Neural cell (in vitro differentiated cells): Measurements from ENCODE around the gene SLCO1A2. TPM values are rescaled to one million over a fixed set of nuclear protein-coding genes. Genes with fewer than 3 reads are reported as not detected.
"Not testable (repeated sequence)": the region's sequence is repeated elsewhere in the genome, so short reads cannot be mapped to it uniquely, and the experiment has no call there.

Source experiments
- H2AFZ ChIP-seq: fragments of 200-600, 300-800 bp; sonication (generic), shearing (Covaris generic); 2 replicates; pipeline ENCODE4 v1.6.0; 2014; ENCODE audit warnings: low read depth, mild to moderate bottlenecking, antibody characterized with exemption, low read length, moderate library complexity
- H3F3A ChIP-seq: fragments of 200-600 bp; shearing (Covaris generic); 2 replicates; pipeline ENCODE4 v1.6.1; 2016; ENCODE audit warnings: mild to moderate bottlenecking, moderate library complexity, mixed read lengths, antibody characterized with exemption, low read length; ENCODE audit not compliant: insufficient read depth, poor library complexity, severe bottlenecking
- H3K27ac ChIP-seq: fragments of 200-600, 300-800 bp; sonication (generic), shearing (Covaris generic); 2 replicates; pipeline ENCODE4 v1.5.1; 2014; ENCODE audit warnings: mild to moderate bottlenecking, low read length, moderate library complexity
- H3K27me3 ChIP-seq: fragments of 300-800, 200-600 bp; sonication (generic), shearing (Covaris generic); 2 replicates; pipeline ENCODE4 v1.6.0; 2014; ENCODE audit warnings: mild to moderate bottlenecking, low read depth, low read length, moderate library complexity; ENCODE audit not compliant: insufficient read depth
- H3K36me3 ChIP-seq: fragments of 300-800, 200-600 bp; sonication (generic), shearing (Covaris generic); 2 replicates; pipeline ENCODE4 v1.5.1; 2014; ENCODE audit warnings: mild to moderate bottlenecking, antibody characterized with exemption, low read length, moderate library complexity; ENCODE audit not compliant: insufficient read depth
- H3K4me2 ChIP-seq: fragments of 300-800, 200-600 bp; sonication (generic), shearing (Covaris generic); 2 replicates; pipeline ENCODE4 v1.6.0; 2014; ENCODE audit warnings: mild to moderate bottlenecking, low read length
- H3K4me3 ChIP-seq: fragments of 300-800, 200-600 bp; sonication (generic), shearing (Covaris generic); 2 replicates; pipeline ENCODE4 v1.5.1; 2014; ENCODE audit warnings: mild to moderate bottlenecking, low read length, moderate library complexity
- H3K79me2 ChIP-seq: fragments of 200-600 bp; shearing (Covaris generic); replicated peaks from 2 replicates; pipeline ENCODE4 v1.6.0; 2014; ENCODE audit warnings: mild to moderate bottlenecking, low read length, moderate library complexity; ENCODE audit not compliant: insufficient read depth
- H3K9ac ChIP-seq: fragments of 300-800, 200-600 bp; sonication (generic), shearing (Covaris generic); 2 replicates; pipeline ENCODE4 v1.6.1; 2016; ENCODE audit warnings: mild to moderate bottlenecking, low read length, mixed read lengths
- H3K9me2 ChIP-seq: fragments of 200-600 bp; shearing (Covaris generic); 2 replicates; pipeline ENCODE4 v1.6.1; 2016; ENCODE audit warnings: mild to moderate bottlenecking, low read length, mixed read lengths; ENCODE audit not compliant: insufficient read depth
- H3K9me3 ChIP-seq: fragments of 200-600, 300-800 bp; sonication (generic), shearing (Covaris generic); 2 replicates; pipeline ENCODE4 v1.6.1; 2016; ENCODE audit warnings: mild to moderate bottlenecking, mixed run types, low read length, moderate library complexity, mixed read lengths
- H4K20me1 ChIP-seq: fragments of 200-600 bp; shearing (Covaris generic); 2 replicates; pipeline ENCODE4 v1.6.1; 2016; ENCODE audit warnings: mild to moderate bottlenecking, mixed run types; ENCODE audit not compliant: insufficient read depth
- CTCF ChIP-seq: fragments of 450-650 bp; IDR thresholded peaks from 2 replicates; pipeline ENCODE4 v1.5.1; 2014; ENCODE audit warnings: antibody characterized with exemption, mild to moderate bottlenecking, moderate library complexity; ENCODE audit not compliant: poor library complexity, severe bottlenecking
- EP300 ChIP-seq: fragments of 450-650 bp; conservative IDR thresholded peaks from 2 replicates; pipeline ENCODE4 v1.6.1; 2014; ENCODE audit warnings: antibody characterized with exemption, mild to moderate bottlenecking, moderate library complexity; ENCODE audit not compliant: poor library complexity, severe bottlenecking
- EZH2 ChIP-seq: fragments of 200-600, 300-800 bp; shearing (Covaris generic), sonication (generic); IDR thresholded peaks from 2 replicates; pipeline ENCODE4 v1.6.1; 2014; ENCODE audit warnings: antibody characterized with exemption, low read length, borderline replicate concordance, mild to moderate bottlenecking; ENCODE audit not compliant: insufficient read depth, poor library complexity, severe bottlenecking
- MXI1 ChIP-seq: fragments of 450-650 bp; conservative IDR thresholded peaks from 2 replicates; pipeline ENCODE4 v1.6.1; 2014; ENCODE audit warnings: antibody characterized with exemption, mild to moderate bottlenecking; ENCODE audit not compliant: poor library complexity, severe bottlenecking
- POLR2AphosphoS5 ChIP-seq: IDR thresholded peaks from 2 replicates; pipeline ENCODE4 v1.6.1; 2012
- RAD21 ChIP-seq: fragments of 450-650 bp; conservative IDR thresholded peaks from 2 replicates; pipeline ENCODE4 v1.6.1; 2014; ENCODE audit warnings: antibody characterized with exemption, mild to moderate bottlenecking, moderate library complexity
- SMC3 ChIP-seq: fragments of 450-650 bp; conservative IDR thresholded peaks from 2 replicates; pipeline ENCODE4 v1.6.1; 2014; ENCODE audit warnings: antibody characterized with exemption, mild to moderate bottlenecking, moderate library complexity; ENCODE audit not compliant: poor library complexity
- TAF1 ChIP-seq: IDR thresholded peaks from 2 replicates; pipeline ENCODE4 v1.6.1; 2012; ENCODE audit warnings: low read depth
- polyA minus RNA-seq: library from RNA; depleted of rRNA, polyadenylated mRNA; stranded (reverse); fragments of >200 nt; gene quantifications from 2 replicates; pipeline ENCODE4 v1.2.3, GENCODE V29; 2014
- polyA plus RNA-seq: library from polyadenylated mRNA; depleted of rRNA; stranded (reverse); fragments of >200 nt; gene quantifications from 2 replicates; pipeline ENCODE4 v1.2.3, GENCODE V29; 2014
- TF ChIP-seq, protein P1 (sequence below): IDR thresholded peaks from 2 replicates; pipeline ENCODE4 v1.6.1; 2012; ENCODE audit warnings: borderline replicate concordance

The SLCO1A2 gene
- polyA plus RNA-seq (0.64 TPM in 1 of 2 replicates, not detected in the other), polyA minus RNA-seq (0.73 TPM in 1 of 2 replicates, not detected in the other)

- Histone ChIP-seq H3K27ac (no peak within 1 kb of the TSS), H3K9ac (no peak within 1 kb of the TSS), H2AFZ (no peak within 1 kb of the TSS), H3K9me2 (no peaks in the 10 kb centered on the region), H3K79me2 (no peaks in the 10 kb centered on the region), H3K4me3 (no peak within 1 kb of the TSS), H3K4me2 (no peak within 1 kb of the TSS), H3K9me3 (no peaks in the 10 kb centered on the region), H3K27me3 (no peaks in the 10 kb centered on the region), H4K20me1 (no peaks in the 10 kb centered on the region), H3F3A (no peaks in the 10 kb centered on the region), H3K36me3 (no peaks in the 10 kb centered on the region)
- TF ChIP-seq, protein P1, sequence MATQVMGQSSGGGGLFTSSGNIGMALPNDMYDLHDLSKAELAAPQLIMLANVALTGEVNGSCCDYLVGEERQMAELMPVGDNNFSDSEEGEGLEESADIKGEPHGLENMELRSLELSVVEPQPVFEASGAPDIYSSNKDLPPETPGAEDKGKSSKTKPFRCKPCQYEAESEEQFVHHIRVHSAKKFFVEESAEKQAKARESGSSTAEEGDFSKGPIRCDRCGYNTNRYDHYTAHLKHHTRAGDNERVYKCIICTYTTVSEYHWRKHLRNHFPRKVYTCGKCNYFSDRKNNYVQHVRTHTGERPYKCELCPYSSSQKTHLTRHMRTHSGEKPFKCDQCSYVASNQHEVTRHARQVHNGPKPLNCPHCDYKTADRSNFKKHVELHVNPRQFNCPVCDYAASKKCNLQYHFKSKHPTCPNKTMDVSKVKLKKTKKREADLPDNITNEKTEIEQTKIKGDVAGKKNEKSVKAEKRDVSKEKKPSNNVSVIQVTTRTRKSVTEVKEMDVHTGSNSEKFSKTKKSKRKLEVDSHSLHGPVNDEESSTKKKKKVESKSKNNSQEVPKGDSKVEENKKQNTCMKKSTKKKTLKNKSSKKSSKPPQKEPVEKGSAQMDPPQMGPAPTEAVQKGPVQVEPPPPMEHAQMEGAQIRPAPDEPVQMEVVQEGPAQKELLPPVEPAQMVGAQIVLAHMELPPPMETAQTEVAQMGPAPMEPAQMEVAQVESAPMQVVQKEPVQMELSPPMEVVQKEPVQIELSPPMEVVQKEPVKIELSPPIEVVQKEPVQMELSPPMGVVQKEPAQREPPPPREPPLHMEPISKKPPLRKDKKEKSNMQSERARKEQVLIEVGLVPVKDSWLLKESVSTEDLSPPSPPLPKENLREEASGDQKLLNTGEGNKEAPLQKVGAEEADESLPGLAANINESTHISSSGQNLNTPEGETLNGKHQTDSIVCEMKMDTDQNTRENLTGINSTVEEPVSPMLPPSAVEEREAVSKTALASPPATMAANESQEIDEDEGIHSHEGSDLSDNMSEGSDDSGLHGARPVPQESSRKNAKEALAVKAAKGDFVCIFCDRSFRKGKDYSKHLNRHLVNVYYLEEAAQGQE: no peak
- TF ChIP-seq EP300 (no peak), TAF1 (no peak), EZH2 (no peak), RAD21 (no peak), SMC3 (no peak), MXI1 (no peak), POLR2AphosphoS5 (no peak), CTCF (no peak)
These were observed at the start of gene SLCO1A2 for GRCh38 chr12:21334771-21335325. SLCO1A2 (minus strand) TSS chr12:21334917; CDS start chr12:21334647, 270 bp downstream.

GRCh38 chr12:21384261-21384660 lies 49.5 kb upstream of the SLCO1A2 start:
- Histone ChIP-seq H3K27me3 (no peaks in the 10 kb centered on the region), H3K9me2 (no peaks in the 10 kb centered on the region), H3K36me3 (no peaks in the 10 kb centered on the region), H2AFZ (no peak overlapping the region), H3K79me2 (no peaks in the 10 kb centered on the region), H3K9me3 (no peaks in the 10 kb centered on the region), H3K27ac (no peak overlapping the region), H4K20me1 (no peaks in the 10 kb centered on the region), H3K4me2 (no peak overlapping the region), H3F3A (no peaks in the 10 kb centered on the region), H3K4me3 (no peak overlapping the region), H3K9ac (no peak overlapping the region)
- TF ChIP-seq POLR2AphosphoS5 (no peak), EZH2 (no peak), SMC3 (no peak), MXI1 (no peak), TAF1 (no peak), EP300 (no peak), RAD21 (no peak), CTCF (no peak)
- TF ChIP-seq, protein P1: no peak

DNA sequence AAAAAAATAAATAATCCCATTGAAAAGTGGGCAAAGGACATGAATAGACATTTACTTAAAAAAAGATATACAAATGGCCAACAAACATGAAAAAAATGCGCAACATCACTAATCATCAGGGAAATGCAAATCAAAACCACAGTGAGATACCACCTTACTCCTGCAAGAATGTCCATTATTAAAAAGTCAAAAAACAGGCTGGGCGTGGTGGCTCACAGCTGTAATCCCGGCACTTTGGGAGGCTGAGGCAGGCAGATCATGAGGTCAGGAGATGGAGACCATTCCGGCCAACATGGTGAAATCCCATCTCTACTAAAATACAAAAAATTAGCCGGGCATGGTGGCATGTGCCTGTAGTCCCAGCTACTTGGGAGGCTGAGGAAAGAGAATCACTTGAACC lies 46.6 kb upstream of the SLCO1A2 start:
- not testable (repeated sequence) for H3K9me3 ChIP-seq

More for the DNA sequence above, 46.6 kb upstream of the SLCO1A2 start:
- H2AFZ ChIP-seq, H3F3A ChIP-seq, H3K36me3 ChIP-seq, H3K9ac ChIP-seq, H3K4me3 ChIP-seq, H3K9me2 ChIP-seq, H3K27ac ChIP-seq, H3K4me2 ChIP-seq, H4K20me1 ChIP-seq, H3K79me2 ChIP-seq, H3K27me3 ChIP-seq: not testable (repeated sequence)
